GM12878 (cell line): Measurements from ENCODE around the gene TRIM3. TPM values are rescaled to one million over a fixed set of nuclear protein-coding genes. Genes with fewer than 3 reads are reported as not detected.

Experiments
- ATAC-seq: fragments of 200-7000 bp; cut with Tn5 transposase; 3 replicates; pipeline ENCODE4 v1.9.1; 2020; ENCODE audit warnings: mild to moderate bottlenecking, moderate library complexity
- BruUV-seq: library from RNA; stranded (reverse); fragments of 400-500 nt; replicated peaks from 2 replicates; lab custom pipeline; 2021; lab: Mats Ljungman, UMichigan
- CTCF ChIA-PET: fragments of 300-600 bp; sonication (Branson Sonifier 250); formaldehyde crosslinking; extraction: SDS; loops from one replicate; lab custom pipeline; 2021; ENCODE audit warnings: inconsistent platforms; lab: Yijun Ruan, JAX
- POLR2A ChIA-PET: fragments of 350-600 bp; formaldehyde crosslinking; extraction: SDS; loops from one replicate; lab custom pipeline; 2021; ENCODE audit warnings: inconsistent platforms; lab: Charles Lee
- RAD21 ChIA-PET: fragments of 300-600 bp; sonication (Branson Sonifier 250); formaldehyde crosslinking; loops from one replicate; lab custom pipeline; 2023; ENCODE audit warnings: antibody characterized with exemption; ENCODE audit not compliant: unreplicated experiment; lab: Charles Lee
- SMC1A ChIA-PET: fragments of 300-600 bp; sonication (Branson Sonifier 250); formaldehyde crosslinking; loops from one replicate; lab custom pipeline; 2023; ENCODE audit not compliant: unreplicated experiment, uncharacterized antibody; lab: Charles Lee
- DNase-seq: peaks from one replicate; pipeline ENCODE4 v3.0.0-alpha.2; 2011; ENCODE audit warnings: low read depth, low spot score
- FAIRE-seq: peaks from 3 replicates; lab custom pipeline; 2011; peaks lifted over from hg19 to GRCh38; lab: Jason Lieb, UNC
- H2AFZ ChIP-seq: 2 replicates; pipeline ENCODE4 v1.6.0; 2011; ENCODE audit warnings: low read depth, low read length, control low read depth; ENCODE audit not compliant: control insufficient read depth
- H3K27ac ChIP-seq: 2 replicates; pipeline ENCODE4 v1.5.1; 2011; ENCODE audit warnings: control low read depth; ENCODE audit not compliant: control insufficient read depth, insufficient read depth
- H3K27me3 ChIP-seq, 2 experiments: replicated peaks in 1 of 2; 2 replicates each; pipeline versions ENCODE4 v1.6.0 to v1.6.1; 2011; ENCODE audit warnings: low read length in 1 of 2; ENCODE audit not compliant: control insufficient read depth in 2 of 2, insufficient read depth in 2 of 2
- H3K36me3 ChIP-seq, 2 experiments: 2 replicates each; pipeline ENCODE4 v1.5.1; 2011; ENCODE audit warnings: low read length in 1 of 2; ENCODE audit not compliant: control insufficient read depth in 2 of 2, insufficient read depth in 2 of 2
- H3K4me1 ChIP-seq: 2 replicates; pipeline ENCODE4 v1.6.1; 2011; ENCODE audit warnings: mild to moderate bottlenecking, low read length, moderate library complexity, mixed read lengths; ENCODE audit not compliant: control insufficient read depth, insufficient read depth
- H3K4me2 ChIP-seq: 2 replicates; pipeline ENCODE4 v1.6.0; 2011; ENCODE audit warnings: control low read depth; ENCODE audit not compliant: control insufficient read depth, insufficient read depth
- H3K4me3 ChIP-seq: fragments of 200-600 bp; sonication (generic); 2 replicates; pipeline ENCODE4 v1.5.1; 2016
- H3K79me2 ChIP-seq: 2 replicates; pipeline ENCODE4 v1.6.0; 2011; ENCODE audit warnings: low read length; ENCODE audit not compliant: control insufficient read depth, insufficient read depth
- H3K9ac ChIP-seq: 2 replicates; pipeline ENCODE4 v1.8.0; 2011; ENCODE audit warnings: low read length, control low read depth, mixed read lengths; ENCODE audit not compliant: control insufficient read depth, insufficient read depth
- H3K9me3 ChIP-seq: replicated peaks from 3 replicates; pipeline ENCODE4 v1.5.1; 2011; ENCODE audit warnings: mild to moderate bottlenecking, low read length; ENCODE audit not compliant: control insufficient read depth, insufficient read depth
- H4K20me1 ChIP-seq: 2 replicates; pipeline ENCODE4 v1.6.0; 2011; ENCODE audit not compliant: control insufficient read depth, insufficient read depth
- ASH2L ChIP-seq: fragments of 300-600, 200-600 bp; sonication (generic); IDR thresholded peaks from 2 replicates; pipeline ENCODE4 v1.6.1; 2017; ENCODE audit warnings: low read depth, mild to moderate bottlenecking, borderline replicate concordance
- BACH1 ChIP-seq: fragments of 450-650 bp; IDR thresholded peaks from 2 replicates; pipeline ENCODE4 v1.6.1; 2017; ENCODE audit warnings: mild to moderate bottlenecking, borderline replicate concordance
- CBX5 ChIP-seq: sonication (generic); IDR thresholded peaks from 2 replicates; pipeline ENCODE4 v1.6.1; 2016; ENCODE audit warnings: low read depth, moderate library complexity, mild to moderate bottlenecking, inconsistent platforms
- EZH2 ChIP-seq: IDR thresholded peaks from 2 replicates; pipeline ENCODE4 v1.6.1; 2012; ENCODE audit warnings: low read depth, mild to moderate bottlenecking, control low read depth, inconsistent platforms, low read length, borderline replicate concordance; ENCODE audit not compliant: control insufficient read depth
- HDAC6 ChIP-seq: fragments of 200-600 bp; sonication (generic); IDR thresholded peaks from one replicate; pipeline ENCODE4 v1.8.0; 2017; ENCODE audit warnings: antibody characterized with exemption; ENCODE audit not compliant: unreplicated experiment
- MEF2B ChIP-seq: fragments of 450-650 bp; IDR thresholded peaks from 2 replicates; pipeline ENCODE4 v1.6.1; 2018; ENCODE audit warnings: mild to moderate bottlenecking, moderate library complexity; ENCODE audit not compliant: partially characterized antibody, poor library complexity, severe bottlenecking
- NFXL1 ChIP-seq: fragments of 450-650 bp; IDR thresholded peaks from 2 replicates; pipeline ENCODE4 v1.6.1; 2017; ENCODE audit warnings: antibody characterized with exemption, mild to moderate bottlenecking, borderline replicate concordance
- RBBP5 ChIP-seq: fragments of 200-600 bp; sonication (generic); conservative IDR thresholded peaks from 2 replicates; pipeline ENCODE4 v1.6.1; 2016
- TCF7 ChIP-seq: IDR thresholded peaks from 2 replicates; pipeline ENCODE4 v1.6.1; 2014; ENCODE audit warnings: antibody characterized with exemption, borderline replicate concordance
- ZBED1 ChIP-seq: IDR thresholded peaks from 2 replicates; pipeline ENCODE4 v1.6.1; 2016; ENCODE audit warnings: borderline replicate concordance
- WGBS: methylation state at CpG from one replicate; pipeline ENCODE4 v1.1.6; 2016; ENCODE audit warnings: low lambda C conversion rate; ENCODE audit not compliant: insufficient replicate concordance, insufficient coverage; ENCODE audit errors: missing lambda C conversion rate; 5-methylcytosine and 5-hydroxymethylcytosine counted together
- in situ Hi-C: fragments of 300-500 bp; cut with MboI; formaldehyde crosslinking; loops from 9 replicates; pipeline ENCODE4 v1.14.3; 2018; ENCODE audit warnings: mixed read lengths
- intact Hi-C: fragments of 100-400 bp; cut with micrococcal nuclease; formaldehyde crosslinking; loops from one replicate; pipeline ENCODE4 v1.14.2; 2022; ENCODE audit not compliant: unreplicated experiment
- polyA plus RNA-seq, 11 experiments: library from polyadenylated mRNA; depleted of rRNA in 4 of 11; unstranded in 6 of 11; stranded (reverse) in 5 of 11; fragments of >200 nt; fragmentation: Nextera tagmentation in 4 of 11; fragmentation: Illumina TruSeq in 1 of 11; extraction: Ambion mirVana in 4 of 11; extraction: Trizol in 1 of 11; gene quantifications; 1 replicate in 1 of 11; 2 replicates in 10 of 11; pipeline versions ENCODE4 v1.2.1 to v1.2.3, GENCODE V29; 2011 to 2016; ENCODE audit warnings: inconsistent platforms in 2 of 11, missing spikeins in 2 of 11, low read depth in 1 of 11
- total RNA-seq, 4 experiments: library from RNA; depleted of rRNA in 3 of 4; stranded (reverse); fragments of >200 nt in 3 of 4; fragmentation: Illumina TruSeq in 1 of 4; extraction: Trizol in 1 of 4; gene quantifications; 2 replicates each; pipeline versions ENCODE4 v1.2.1 to v1.2.3, GENCODE V29; 2013 to 2021
- TF ChIP-seq, protein P1 (sequence below): fragments of 450-650 bp; formaldehyde crosslinking; IDR thresholded peaks from 2 replicates; pipeline ENCODE4 v1.4.0; 2020; ENCODE audit warnings: mild to moderate bottlenecking, moderate library complexity
- TF ChIP-seq, protein P2 (sequence below): IDR thresholded peaks from 2 replicates; pipeline ENCODE4 v1.6.1; 2012; ENCODE audit warnings: low read depth, low read length, improper control_type of control experiment
- TF ChIP-seq, protein P3 (sequence below): IDR thresholded peaks from 2 replicates; pipeline ENCODE4 v1.6.1; 2011; ENCODE audit warnings: low read depth, mild to moderate bottlenecking, low read length, moderate library complexity, borderline replicate concordance; ENCODE audit errors: extremely low read depth
- TF ChIP-seq, protein P4 (sequence below): IDR thresholded peaks from 2 replicates; pipeline ENCODE4 v1.6.1; 2011; ENCODE audit warnings: borderline replicate concordance, low read depth, mild to moderate bottlenecking, moderate library complexity, low read length; ENCODE audit not compliant: insufficient read depth, poor library complexity, severe bottlenecking

TRIM3 gene
- total and polyA plus RNA-seq, 10 of the 15 experiments (the other 5 are each of a cell fraction or from before 2014, with no cell fraction given): 0.34 to 11.8 (median 4.8) TPM

DNA sequence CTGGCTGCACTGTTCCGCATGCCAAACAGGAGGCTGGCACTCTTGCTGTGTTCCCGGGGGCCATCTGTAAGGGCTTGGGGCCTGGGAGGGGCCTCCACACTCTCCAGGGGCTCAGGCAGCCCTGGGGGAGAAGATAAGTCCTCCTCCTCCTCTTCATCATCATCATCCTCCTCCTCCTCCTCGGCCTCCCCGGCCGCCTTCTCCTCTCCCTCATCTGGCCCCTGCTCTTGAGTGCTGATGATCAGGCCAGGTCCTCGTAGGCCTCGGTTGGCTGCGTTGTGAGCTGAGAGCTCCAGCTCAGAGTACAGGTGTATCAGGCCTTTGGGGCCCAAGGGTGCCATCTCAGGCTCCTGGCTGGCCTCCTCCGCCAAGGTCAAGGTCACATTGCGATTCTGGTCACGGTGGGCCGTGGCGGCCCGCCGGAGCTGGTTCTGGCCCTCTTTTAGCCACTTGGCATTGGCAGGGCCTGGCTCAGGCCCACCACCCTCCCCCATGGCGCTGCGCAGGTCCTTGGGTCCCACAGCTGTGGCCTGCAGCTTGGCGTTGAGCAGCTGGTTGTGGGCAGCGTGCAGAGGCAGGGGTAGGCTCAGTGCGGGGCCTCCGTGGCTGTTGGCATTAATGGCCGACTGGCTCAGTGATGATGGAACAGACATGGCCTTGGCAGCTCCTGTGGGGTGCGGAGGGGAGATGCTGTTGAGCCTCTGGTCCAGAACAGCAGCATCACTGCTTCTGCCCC is 62.9 kb downstream of the TRIM3 start:
- intact Hi-C loops (no loop called here), in situ Hi-C loops (no loop called here)
- Histone ChIP-seq H3K9me3 (no peaks in the 10 kb centered on the region), H3K9ac (no peak overlapping the region)
- no TSS peak for BruUV-seq
- POLR2A ChIA-PET: interaction anchor here (1.3 kb wide), 1 partner anchor 8 kb away, joined by 3 read pairs; no protein-coding TSS in a partner anchor
- TF ChIP-seq BACH1 (no peak), ASH2L (no peak), ZBED1 (no peak), CBX5 (no peak), MEF2B (no peak), RBBP5 (no peak), TCF7 (no peak), NFXL1 (no peak), HDAC6 (no peak), EZH2 (no peak)
- TF ChIP-seq, protein P1, sequence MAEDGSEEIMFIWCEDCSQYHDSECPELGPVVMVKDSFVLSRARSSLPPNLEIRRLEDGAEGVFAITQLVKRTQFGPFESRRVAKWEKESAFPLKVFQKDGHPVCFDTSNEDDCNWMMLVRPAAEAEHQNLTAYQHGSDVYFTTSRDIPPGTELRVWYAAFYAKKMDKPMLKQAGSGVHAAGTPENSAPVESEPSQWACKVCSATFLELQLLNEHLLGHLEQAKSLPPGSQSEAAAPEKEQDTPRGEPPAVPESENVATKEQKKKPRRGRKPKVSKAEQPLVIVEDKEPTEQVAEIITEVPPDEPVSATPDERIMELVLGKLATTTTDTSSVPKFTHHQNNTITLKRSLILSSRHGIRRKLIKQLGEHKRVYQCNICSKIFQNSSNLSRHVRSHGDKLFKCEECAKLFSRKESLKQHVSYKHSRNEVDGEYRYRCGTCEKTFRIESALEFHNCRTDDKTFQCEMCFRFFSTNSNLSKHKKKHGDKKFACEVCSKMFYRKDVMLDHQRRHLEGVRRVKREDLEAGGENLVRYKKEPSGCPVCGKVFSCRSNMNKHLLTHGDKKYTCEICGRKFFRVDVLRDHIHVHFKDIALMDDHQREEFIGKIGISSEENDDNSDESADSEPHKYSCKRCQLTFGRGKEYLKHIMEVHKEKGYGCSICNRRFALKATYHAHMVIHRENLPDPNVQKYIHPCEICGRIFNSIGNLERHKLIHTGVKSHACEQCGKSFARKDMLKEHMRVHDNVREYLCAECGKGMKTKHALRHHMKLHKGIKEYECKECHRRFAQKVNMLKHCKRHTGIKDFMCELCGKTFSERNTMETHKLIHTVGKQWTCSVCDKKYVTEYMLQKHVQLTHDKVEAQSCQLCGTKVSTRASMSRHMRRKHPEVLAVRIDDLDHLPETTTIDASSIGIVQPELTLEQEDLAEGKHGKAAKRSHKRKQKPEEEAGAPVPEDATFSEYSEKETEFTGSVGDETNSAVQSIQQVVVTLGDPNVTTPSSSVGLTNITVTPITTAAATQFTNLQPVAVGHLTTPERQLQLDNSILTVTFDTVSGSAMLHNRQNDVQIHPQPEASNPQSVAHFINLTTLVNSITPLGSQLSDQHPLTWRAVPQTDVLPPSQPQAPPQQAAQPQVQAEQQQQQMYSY: no peak
- TF ChIP-seq, protein P2, sequence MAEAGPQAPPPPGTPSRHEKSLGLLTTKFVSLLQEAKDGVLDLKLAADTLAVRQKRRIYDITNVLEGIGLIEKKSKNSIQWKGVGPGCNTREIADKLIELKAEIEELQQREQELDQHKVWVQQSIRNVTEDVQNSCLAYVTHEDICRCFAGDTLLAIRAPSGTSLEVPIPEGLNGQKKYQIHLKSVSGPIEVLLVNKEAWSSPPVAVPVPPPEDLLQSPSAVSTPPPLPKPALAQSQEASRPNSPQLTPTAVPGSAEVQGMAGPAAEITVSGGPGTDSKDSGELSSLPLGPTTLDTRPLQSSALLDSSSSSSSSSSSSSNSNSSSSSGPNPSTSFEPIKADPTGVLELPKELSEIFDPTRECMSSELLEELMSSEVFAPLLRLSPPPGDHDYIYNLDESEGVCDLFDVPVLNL: no peak
- TF ChIP-seq, protein P3, sequence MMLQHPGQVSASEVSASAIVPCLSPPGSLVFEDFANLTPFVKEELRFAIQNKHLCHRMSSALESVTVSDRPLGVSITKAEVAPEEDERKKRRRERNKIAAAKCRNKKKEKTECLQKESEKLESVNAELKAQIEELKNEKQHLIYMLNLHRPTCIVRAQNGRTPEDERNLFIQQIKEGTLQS: no peak
- TF ChIP-seq, protein P4, sequence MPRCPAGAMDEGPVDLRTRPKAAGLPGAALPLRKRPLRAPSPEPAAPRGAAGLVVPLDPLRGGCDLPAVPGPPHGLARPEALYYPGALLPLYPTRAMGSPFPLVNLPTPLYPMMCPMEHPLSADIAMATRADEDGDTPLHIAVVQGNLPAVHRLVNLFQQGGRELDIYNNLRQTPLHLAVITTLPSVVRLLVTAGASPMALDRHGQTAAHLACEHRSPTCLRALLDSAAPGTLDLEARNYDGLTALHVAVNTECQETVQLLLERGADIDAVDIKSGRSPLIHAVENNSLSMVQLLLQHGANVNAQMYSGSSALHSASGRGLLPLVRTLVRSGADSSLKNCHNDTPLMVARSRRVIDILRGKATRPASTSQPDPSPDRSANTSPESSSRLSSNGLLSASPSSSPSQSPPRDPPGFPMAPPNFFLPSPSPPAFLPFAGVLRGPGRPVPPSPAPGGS: no peak
- TF ChIP-seq, all 136 proteins: peak for 0
- Histone ChIP-seq H3K4me1 (peaks cover 8% of the 10 kb centered on the region), H3K4me3 (no peak overlapping the region), H3K27ac (no peak overlapping the region), H3K4me2 (no peak overlapping the region), H4K20me1 (no peaks in the 10 kb centered on the region; the same call in 1 of the 2 replicates), H3K27me3 (no peaks in the 10 kb centered on the region), H3K79me2 (no peaks in the 10 kb centered on the region), H3K36me3 (no peaks in the 10 kb centered on the region), H2AFZ (no peak overlapping the region)
- 85% methylated on average over 23 of the region's 23 CpGs for WGBS
- ChIA-PET RAD21 (interaction anchor here (1.2 to 1.3 kb wide), 2 partner anchors 32 to 97 kb away, joined by 3 to 5 read pairs; no protein-coding TSS in a partner anchor), SMC1A (interaction anchor here (0.7 kb wide), 1 partner anchor 8 kb away, joined by 3 read pairs; no protein-coding TSS in a partner anchor), CTCF (interaction anchor here (1.1 to 1.8 kb wide), 3 partner anchors 30 to 33 kb away, joined by 3 to 6 read pairs (median 6); partner anchors contain the start of gene HPX)
- DNase-seq (no peak), ATAC-seq (no peak), FAIRE-seq (no peak)
